Kidney glomerular epithelial cell (primary cell): ENCODE data around the gene CAPN5.
A peak's percentile ranks its signal among the peaks of the same experiment; 100 is the strongest.
"Not testable (repeated sequence)": the region's sequence is repeated elsewhere in the genome, so short reads cannot be mapped to it uniquely, and the experiment has no call there.

ENCODE experiments used
- DNase-seq: peaks from one replicate; lab custom pipeline; 2025; lab: John Stamatoyannopoulos, UW

CAPN5 gene

DNA sequence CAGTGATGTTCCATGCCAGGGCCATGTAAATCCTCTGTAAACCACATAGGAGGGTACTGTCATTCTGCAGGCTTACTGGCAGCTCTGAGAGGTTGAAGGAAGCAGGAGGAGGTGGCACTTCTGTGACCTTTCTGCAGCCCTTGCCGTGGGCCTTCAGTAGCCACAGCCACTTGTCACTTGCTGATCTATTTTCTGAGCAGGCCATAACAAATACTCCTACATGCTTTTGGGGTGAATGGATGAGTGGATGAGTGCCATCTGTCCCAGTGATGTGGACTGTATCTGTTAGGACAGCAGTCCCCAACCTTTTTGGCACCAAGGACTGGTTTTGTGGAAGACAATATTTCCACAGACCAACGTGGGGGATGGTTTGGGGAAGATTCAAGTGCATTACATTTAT lies 22.4 kb upstream of the CAPN5 start:
- no peak for DNase-seq

DNA sequence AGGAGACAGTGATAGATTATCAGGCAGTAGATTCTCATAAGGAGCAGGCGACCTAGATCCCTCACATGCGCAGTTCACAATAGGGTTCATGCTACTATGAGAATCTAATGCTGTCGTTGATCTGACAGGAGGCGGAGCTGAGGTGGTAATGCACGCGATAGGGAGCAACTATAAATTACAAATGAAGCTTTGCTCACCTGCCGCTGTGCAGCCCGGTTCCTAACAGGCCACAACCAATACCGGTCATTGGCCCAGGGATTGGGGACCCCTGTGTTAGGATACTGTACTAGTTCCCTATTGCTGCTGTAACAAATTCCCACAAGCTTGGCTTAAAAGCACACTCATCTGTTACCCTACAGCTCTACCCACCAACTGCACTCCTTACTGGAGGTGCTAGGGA lies 21.9 kb upstream of the CAPN5 start:
- no peak for DNase-seq

DNA sequence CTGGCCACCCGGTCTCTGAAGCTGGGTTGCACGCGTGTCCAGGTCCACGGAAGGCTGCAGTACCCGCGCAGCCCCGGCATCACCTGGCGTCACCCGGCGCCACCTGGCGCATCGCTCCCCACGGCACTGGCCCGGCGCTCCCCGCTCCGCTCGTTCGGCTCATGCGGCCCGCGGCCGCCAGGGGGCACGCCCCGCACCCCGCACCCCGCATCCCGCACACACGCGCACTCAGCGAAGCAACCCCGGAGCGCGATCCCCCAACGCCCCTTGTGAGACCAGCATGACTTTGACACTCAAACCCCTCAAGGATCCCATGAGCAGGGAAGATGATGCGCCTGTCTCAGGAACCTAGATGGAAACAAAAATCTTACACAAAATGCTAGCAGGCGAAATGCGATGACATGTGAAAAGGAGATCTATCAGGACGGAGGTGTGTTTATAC lies 20.7 kb upstream of the CAPN5 start:
- peak; percentile 32 for DNase-seq

DNA sequence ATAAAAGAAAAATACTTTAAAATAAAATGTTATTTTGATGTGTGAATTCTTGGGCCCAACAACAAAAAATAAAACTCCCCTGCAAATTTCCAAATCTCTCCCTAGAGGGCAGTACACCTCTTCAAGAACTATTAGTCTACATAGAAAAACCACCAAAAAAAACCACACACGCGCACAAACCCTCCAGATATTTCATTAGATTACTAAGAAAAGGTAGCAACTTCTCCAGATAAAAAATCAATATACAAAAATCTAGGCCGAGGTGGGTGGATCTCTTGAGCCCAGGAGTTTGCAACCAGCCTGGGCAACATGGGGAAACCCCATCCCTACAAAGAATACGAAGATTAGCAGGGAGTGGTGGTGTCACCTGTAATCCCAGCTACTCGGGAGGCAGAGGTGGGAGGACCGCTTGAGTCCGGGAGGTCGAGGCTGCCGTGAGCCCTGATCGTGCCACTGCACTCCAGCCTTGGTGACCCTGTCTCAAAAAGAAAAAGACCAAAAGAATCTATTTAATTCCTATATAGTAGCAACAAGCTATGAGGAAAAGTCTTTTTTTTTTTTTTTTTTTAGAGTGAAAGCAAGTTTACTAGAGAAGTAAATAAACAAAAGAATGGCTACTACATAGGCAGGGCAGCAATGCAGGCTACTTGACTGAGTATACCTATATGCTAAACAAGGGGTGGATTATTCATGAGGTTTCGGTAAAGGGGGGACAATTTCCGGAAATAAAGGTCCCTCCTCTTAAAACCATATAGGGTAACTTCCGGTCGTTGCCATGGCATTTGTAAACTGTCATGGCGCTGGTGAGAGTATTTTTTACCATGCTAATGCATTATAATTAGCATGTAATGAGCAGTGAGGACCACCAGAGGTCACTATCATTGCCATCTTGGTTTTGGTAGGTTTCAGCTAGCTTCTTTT lies 19.5 kb upstream of the CAPN5 start:
- peak; percentile 91 for DNase-seq

DNA sequence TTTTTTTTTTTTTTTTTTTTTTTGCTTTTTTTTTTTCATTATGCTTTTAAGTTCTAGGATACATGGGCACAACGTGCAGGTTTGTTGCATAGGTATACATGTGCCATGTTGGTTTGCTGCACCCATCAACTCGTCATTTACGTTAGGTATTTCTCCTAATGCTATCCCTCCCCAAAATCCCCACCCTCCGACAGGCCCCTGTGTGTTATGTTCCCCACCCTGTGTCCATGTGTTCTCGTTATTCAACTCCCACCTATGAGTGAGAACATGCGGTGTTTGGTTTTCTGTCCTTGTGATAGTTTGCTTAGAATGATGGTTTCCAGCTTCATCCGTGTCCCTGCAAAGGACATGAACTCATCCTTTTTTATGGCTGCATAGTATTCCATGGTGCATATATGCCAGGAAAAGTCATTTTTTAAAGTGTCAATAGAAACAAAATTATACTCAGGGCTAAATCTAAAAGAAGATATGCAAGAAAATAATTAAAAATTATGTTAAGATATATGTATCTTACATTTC lies 18.8 kb upstream of the CAPN5 start:
- not testable (repeated sequence) for DNase-seq

DNA sequence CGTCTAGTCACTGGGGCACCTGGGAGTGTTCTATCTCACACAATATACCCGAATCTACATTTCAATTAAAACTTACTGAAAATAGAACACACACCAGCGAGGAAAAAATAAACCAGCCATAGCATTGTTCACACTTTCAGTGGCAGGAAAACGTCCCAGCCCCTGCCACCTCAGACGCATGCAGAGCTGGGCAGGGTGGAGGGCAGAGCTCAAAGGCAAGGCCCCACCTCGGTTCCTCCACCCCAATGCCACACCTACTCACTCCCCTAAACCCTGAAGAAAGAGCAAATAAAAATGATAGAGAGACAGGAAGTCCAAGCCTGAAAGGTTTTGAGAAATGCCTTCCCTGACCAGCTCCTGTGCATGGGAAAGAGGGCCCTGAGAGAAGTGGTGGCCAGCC lies 17.7 kb upstream of the CAPN5 start:
- no peak for DNase-seq

DNA sequence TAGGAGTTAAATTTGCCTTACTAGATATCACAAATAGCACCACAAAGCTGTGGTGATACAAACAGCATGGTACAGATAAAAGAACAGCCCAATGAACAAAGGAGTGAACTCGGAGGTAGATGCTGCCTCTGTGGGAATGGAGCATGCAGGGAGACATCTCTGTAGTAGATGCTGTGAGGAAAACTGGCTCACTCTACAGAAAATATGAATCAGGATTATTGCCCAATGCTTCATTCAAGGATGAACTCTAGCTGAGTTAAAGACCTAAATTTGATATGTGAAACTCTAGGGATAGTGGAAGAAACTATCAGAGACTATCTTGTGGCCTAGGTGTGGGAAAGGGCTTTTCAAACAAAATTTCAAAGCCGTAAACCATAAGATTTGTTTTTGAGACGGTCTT lies 15.3 kb upstream of the CAPN5 start:
- DNase-seq: no peak

DNA sequence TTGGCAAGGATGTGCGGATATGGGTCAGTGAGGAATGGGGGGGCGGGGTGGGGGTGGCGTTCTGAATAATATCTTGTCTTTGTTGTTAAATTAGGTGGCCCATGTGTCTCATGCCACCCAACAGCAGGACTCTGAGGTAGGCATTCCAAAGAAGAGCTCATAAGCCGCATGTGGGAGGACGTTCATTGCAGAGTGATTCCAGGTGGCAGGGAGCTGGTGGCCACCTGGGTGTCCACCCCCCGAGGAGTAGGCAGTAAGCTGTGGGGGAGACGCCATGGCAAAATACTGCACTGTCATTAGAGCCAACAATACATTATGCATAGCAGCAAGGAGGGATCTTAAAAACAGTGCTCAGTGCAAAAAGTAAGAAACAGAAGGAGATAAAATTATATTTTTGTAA lies 14.3 kb upstream of the CAPN5 start:
- no peak for DNase-seq

DNA sequence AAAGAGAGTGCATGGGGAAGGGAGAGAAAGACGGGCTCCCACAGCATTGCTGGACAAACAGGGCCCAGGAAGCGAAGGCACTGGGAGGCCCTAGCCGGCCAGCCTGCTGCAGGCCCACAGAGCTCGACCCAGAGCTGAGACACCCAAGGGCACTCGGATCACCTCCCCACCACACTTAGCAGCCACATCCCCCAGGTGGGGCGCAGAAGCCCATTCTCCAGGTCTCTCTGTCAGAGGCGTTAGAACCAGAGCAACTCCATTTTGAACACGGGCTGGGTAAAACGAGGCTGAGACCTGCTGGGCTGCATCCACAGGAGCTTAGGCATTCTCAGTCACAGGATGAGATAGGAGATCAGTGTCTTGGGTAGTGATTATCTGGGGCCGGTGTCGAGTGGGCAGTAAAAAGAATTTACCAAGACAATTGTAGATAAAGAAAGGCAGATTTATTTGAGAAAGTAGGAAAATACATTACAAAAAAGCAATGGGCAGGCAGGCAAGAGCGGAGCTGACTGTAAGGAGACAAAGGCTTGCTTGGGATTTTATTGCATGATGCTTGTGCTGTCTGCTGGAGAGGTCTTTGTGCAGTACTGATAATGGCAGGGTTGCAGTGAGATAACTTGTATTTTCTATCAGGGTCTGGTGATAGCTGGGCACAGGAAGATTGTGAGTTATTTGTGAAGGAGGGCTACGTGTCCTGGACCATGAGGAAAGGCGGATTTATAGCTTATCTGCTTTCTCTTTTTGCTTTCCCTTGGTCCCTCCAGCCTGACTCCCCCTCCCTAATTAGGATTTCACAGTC lies 13.4 kb upstream of the CAPN5 start:
- no peak for DNase-seq

DNA sequence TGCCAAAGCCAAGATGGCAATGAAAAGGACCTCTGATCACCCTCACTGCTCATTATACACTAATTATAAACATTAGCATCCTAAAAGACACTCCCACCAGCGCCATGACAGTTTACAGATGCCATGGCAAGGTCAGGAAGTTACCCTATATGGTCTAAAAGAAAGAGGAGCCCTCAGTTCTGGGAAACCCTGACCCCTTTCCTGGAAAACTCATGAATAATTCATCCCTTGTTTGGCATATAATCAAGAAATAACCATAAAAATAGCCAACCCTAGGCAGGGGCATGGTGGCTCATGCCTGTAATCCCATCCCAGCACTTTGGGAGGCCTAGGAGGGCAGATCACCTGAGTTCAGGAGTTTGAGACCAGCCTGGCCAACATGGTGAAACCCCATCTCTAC lies 12.7 kb upstream of the CAPN5 start:
- no peak for DNase-seq

DNA sequence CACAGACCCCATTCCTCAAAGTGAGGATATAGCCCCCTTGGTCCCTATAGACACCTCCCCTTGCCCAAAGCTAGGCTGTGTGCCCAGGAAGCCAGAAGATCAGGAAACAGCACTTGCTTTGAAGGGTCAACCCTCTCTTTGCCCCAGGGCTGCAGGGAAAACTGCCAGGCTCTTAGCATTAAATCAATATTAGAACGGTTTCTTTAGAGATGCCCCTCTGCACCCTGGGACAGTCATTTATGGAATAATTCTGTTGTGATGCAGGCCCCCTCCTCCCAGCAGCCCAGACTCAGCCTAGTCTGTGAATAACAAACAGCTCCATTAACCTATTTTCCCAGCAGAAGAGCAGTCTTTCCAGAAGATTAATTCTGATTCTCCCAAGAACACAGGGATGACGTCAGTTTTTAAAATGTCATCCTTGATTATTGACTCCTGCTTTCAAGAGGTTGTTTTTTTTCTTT lies 11.6 kb upstream of the CAPN5 start:
- DNase-seq: peak; percentile 20

DNA sequence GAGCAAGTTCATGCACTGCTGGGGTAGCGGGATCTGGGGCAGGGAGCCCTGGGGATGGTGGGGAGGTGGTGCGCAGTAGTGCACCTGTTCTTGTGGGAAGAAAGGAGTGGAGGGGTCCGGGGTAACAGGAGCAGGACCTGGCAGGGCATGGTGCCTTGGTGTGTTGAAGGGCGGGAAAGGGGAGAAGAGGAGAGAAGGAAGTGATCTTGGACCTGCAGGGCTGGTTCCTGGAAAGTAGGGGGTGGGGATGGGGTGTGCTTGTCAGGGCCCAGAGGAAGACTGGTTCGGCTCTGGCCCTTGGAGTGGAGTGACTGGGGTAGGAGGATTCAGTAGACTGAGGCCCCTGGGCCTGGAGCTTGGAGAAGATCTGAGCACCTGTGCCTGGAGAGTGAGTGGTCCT lies 10.9 kb upstream of the CAPN5 start:
- DNase-seq: no peak

DNA sequence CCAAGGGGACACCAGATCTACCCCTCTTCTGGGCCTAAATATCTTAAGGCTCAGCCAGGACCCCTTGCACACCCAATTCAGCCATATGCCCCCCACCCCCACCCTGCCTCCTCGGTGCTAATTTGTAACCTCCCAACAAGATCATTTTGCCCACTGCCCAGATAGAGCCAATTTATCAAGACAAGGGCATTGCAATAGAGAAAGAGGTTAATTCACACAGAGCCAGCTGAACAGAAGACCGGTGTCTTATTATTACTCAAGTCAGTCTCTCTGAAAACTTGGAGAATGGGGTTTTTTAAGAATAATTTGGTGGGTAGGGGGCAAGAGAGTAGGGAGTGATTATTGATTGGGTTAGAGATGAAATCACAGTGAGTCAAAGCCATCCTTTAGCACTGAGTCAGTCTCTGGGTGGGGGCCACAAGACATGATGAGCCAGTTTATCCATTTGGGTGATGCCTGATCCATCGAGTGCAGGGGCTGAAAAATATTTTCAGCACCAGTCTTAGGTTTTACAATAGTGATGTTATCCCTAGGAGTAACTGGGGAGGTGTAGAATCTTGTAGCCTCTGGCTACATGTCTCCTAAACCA lies 9.9 kb upstream of the CAPN5 start:
- DNase-seq: no peak

DNA sequence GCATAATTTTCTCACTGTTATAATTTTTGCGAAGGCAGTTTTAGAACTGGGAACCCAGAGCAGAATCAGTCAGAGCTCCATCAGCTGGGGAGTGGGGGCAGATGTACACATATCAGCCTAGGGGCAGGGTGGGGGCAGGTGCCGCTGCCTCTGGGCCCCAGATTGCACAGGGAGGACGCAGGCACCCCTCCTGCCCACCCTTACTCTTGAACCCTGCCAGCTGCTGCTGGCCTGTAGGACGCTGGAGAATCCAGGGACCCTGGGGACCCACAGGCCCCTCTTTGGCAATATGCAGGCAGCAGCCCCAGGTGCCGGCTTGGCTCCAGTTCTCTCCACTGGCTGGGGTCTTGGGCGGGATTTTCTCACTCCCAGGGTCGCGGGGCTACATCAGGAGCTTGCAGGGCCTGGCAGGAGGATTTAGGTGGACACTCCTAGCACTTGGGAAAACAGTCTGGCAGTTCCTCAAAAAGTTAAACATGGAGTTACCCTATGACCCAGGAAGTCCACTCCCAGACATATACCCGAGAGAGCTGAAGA lies 8.8 kb upstream of the CAPN5 start:
- DNase-seq: no peak

DNA sequence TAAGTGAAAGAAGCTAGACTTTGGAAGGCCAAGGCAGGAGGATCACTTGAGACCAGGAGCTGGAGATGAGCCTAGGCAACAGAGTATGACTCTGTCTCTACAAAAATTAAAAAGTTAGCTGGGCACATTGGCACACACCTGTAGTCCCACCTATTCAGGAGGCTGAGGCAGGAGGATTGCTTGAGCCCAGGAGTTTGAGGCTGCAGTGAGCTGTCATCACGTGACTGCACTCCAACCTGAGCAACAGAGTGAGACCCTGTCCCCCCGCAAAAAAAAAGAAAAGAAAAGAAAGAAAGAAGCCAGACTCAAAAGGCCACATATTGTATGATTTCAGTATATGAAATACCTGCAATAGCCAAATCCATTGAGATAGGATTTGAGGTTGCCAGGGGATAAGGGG lies 7.9 kb upstream of the CAPN5 start:
- DNase-seq: no peak

DNA sequence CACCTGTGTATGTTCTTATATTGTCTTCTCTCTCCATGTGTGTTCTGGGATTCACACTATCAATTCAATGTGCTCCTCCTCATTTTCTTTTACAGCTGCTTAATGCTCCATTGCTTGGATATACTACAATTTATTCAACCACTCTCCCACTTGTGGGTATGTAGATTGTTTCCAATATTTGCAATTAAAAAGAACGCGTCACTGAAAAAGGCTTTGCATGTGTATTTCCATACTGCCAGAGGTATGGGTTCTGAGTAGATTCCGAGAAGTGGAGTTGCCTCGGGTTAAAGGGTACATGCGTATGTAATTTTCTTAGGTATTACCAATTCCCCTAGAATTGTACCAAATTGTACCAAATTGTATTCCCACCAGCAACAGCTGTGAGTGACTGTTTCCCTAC lies 7.0 kb upstream of the CAPN5 start:
- DNase-seq: no peak

DNA sequence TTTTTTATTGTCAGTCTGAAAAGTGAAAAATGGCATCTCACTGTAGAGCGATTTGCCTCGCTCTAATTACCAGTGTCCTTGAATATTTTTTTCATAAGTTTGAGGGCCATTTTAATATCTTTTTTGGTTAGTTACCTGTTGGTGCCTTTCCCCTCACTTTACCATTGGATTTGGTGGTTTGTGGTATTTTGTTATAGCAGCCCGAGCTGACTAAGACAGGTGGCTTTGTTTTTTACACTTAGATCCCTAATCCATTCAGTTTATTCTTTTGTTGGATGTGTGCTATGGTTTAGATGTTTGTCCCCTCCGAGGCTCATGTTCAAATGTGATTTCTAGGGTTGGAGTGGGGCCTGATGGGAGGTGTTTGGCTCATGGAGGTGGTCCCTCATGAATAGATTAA lies 6.5 kb upstream of the CAPN5 start:
- DNase-seq: no peak

DNA sequence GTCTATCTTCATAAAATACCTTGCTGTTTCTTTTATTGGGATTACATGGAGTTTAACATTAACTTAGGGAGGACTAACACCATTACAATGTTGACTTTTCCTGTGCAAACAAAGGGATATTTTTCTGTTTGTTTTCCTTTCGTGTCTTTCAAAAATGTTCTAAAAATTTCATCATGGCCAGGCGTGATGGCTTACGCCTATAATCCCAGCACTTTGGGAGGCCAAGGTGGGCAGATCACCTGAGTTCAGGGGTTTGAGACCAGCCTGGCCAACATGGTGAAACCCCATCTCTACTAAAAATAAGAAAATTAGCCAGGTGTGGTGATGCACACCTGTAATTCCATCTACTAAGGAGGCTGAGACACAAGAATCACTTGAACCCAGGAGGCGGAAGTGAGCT lies 5.5 kb upstream of the CAPN5 start:
- peak; percentile 60 for DNase-seq

DNA sequence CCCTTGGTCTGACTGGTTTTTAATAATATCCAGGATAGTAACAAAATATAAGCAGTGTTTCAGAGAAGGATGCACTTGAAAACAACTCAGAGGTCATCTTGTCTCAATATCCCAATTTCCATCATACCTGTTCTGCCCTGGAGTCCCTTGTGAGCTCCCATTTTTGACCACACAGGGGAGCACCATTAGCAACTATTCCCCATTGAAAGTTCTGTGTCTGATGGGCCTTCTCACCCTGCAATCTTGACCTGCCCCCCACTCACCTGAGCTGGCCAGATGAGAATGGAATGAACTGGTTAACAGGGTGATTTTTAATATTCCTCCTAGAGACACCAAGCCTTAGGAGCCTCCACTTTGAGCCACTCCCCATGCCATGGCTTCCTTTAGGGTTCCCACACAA lies 3.8 kb upstream of the CAPN5 start:
- no peak for DNase-seq

DNA sequence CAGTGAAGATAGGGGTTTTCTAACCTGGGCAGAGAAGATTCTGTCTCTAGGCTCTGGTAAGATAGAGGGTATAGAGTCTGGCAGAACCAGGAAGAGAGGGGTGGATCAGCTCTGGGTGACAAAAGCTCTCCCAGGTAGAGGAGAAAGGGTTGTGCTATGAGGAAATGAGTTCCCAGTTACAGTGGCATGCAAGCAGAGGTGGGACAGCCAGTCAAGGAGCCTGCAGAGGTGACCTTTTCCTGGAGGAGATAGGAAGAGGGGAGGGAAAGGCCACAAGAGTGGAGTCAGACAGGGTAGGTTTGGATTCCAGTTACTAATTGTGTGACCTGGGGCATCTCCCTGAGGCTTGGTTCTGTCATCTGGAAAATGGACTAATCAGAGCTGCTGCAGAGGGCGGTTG lies 3.4 kb upstream of the CAPN5 start:
- DNase-seq: no peak

DNA sequence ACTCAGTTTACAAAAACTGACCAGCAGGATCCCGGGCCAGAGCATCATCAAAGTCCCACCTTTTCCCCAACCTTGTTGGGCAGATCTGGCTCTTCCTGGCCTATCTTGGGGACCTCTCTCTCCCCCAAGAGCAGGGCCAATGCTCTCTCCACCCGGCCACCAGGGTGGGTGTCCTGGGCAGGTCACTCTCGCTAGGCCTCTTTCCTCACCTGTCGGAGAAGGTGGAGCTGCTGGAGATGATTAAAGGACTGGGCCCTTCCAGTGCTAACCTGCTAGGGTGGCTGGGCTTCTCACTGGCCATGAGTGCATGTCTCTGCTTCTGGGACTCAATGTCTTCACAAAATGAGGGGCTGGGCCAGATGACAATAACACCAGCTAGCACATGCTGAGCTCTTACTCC lies 2.9 kb upstream of the CAPN5 start:
- DNase-seq: no peak

DNA sequence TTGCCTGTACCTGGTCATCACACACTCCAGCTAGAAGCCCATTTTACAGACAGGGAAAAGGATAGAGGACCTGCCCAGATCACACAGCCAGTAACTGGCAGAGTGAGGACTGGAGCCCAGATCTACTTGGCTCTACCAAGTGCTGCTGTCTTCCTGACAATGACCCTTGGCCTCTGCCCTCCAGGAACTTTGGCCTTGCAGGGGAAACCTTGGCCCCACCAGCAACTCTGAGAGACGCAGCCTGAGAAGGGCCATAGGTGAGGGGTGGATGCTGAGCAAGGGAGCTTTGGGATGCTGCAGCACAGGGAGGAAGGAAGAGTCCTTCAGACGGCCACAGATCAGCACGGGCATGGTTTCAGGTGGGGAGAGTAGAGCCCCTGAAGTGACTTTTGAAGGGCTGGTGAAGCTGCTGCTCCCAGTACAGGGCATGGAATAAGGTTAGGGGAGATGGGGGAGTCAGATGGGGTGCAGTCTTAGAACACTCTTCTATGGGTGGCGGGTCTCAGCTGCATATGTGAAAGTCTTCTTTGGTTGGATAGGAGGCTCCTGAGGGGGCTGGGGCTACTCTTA lies 2.0 kb upstream of the CAPN5 start:
- no peak for DNase-seq
